Mucosa of descending colon (tissue), 3 donors: ENCODE data around the gene UTS2B. TPM values are rescaled to one million over a fixed set of nuclear protein-coding genes. Genes with fewer than 3 reads are reported as not detected.

Source experiments
- ATAC-seq: fragments of 200-7000 bp; cut with Tn5 transposase; one replicate; pipeline ENCODE4 v1.9.1; 2020; ENCODE audit warnings: mild to moderate bottlenecking, moderate library complexity
- DNase-seq, 3 donors: peaks; one replicate each; pipeline ENCODE4 v3.0.0-alpha.2; 2020
- H3K36me3 ChIP-seq: fragments of 200-600 bp; one replicate; pipeline ENCODE4 v1.8.0; 2021; ENCODE audit warnings: low read depth, mild to moderate bottlenecking
- H3K4me1 ChIP-seq: fragments of 200-600 bp; one replicate; pipeline ENCODE4 v1.8.0; 2021; ENCODE audit warnings: low read depth, mild to moderate bottlenecking
- H3K4me3 ChIP-seq: fragments of 200-600 bp; one replicate; pipeline ENCODE4 v1.8.0; 2021; ENCODE audit warnings: mild to moderate bottlenecking
- H3K9me3 ChIP-seq: fragments of 200-600 bp; one replicate; pipeline ENCODE4 v1.8.0; 2021; ENCODE audit warnings: mild to moderate bottlenecking
- CTCF ChIP-seq: fragments of 200-600 bp; IDR thresholded peaks from one replicate; pipeline ENCODE4 v1.8.0; 2022; ENCODE audit warnings: antibody characterized with exemption, mild to moderate bottlenecking
- intact Hi-C, 2 donors: fragments of 100-400 bp; cut with DNase I in 1 of 2; cut with micrococcal nuclease in 1 of 2; formaldehyde crosslinking; loops; one replicate each; pipeline versions ENCODE4 v1.11.0 to v1.11.1; 2022; cut with DNase I, micrococcal nuclease
- long read RNA-seq, 2 donors: library from polyadenylated mRNA; unstranded; transcript quantifications; one replicate each; pipeline ENCODE4 v2.0.0, GENCODE V29; 2019 to 2021
- total RNA-seq, 3 donors: library from RNA; stranded (reverse); fragmentation: NEBNext Ultra II Directional in 2 of 3; extraction: Animal tissue kit (Norgen Biotek cat#: 25700) in 2 of 3; gene quantifications; one replicate each; pipeline versions ENCODE4 v1.2.1 to v1.2.4, GENCODE V29; 2021 to 2023
- donor health status: DM: no; HTN: no; CAD: no; lungs with moderate emphysema.
- donor health status: DM: no; HTN: no; CAD: no.
- donor health status: DM: no; HTN: yes; CAD: no.

UTS2B gene
- under 1 TPM in 1 of 3 donors, not detected in 2; 0.47 TPM for total RNA-seq
- long read RNA-seq, donor 1, partial matches to known transcripts = 0 of 1 reads
- long read RNA-seq, donor 1, other reads (novel, unspliced or antisense) = 1 of 1 reads
- long read RNA-seq, donor 2 = 0 reads

DNA sequence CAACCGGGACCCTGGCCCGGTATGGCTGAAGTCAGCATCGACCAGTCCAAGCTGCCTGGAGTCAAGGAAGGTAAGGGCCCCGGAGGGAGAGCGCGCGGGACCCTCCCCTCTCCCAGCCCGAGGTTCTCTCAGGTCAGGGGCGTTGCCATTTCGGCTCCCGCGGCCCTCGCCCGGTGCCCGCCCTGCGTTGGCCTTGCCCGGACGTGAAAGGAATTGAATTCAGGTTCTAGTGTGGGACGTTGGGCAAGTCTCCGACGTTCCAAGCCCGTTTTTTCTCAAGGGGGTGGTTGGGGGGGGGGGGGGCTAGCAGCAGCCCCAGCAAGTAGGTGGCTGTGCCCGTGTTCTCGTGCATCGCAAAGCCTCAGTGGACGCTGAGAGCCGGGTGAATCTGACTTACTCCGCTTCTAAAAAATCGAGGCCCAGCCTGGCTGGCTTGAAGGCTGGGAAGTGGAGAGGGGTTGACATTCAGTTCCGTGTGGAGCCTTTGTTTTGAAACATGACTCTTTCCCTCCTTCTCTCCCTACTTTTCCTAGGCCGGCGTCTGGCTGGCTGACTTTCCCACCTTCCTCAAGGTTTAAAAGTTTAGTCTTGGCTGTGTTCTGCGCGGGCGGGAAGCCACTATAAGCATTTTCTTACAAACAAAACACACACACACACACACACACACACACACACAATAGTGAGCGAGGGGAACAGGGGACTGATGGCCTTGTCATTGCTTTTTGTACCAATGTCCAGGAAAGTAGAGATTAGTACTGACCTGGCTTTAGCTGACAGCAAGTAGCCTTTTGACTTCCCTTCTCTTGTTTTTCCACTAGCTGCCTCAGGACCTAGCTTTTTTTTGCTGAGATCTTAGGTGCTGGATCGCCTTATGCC lies at the start of gene UTS2B:
TSS of gene UTS2B (minus strand) at position 873 of the 876 bp plus-strand sequence. CDS start 48,337 bp downstream, outside the sequence.
- no peak for TF ChIP-seq CTCF
- Histone ChIP-seq H3K4me1 (peaks cover 13% of the 10 kb centered on the region), H3K36me3 (no peaks in the 10 kb centered on the region), H3K9me3 (no peaks in the 10 kb centered on the region), H3K4me3 (peak within 1 kb of the TSS; percentile 71)
- DNase-seq (peak; percentile 70 to 75 (median 70)), ATAC-seq (peak; percentile 82)
- intact Hi-C loops = no loop called here

DNA sequence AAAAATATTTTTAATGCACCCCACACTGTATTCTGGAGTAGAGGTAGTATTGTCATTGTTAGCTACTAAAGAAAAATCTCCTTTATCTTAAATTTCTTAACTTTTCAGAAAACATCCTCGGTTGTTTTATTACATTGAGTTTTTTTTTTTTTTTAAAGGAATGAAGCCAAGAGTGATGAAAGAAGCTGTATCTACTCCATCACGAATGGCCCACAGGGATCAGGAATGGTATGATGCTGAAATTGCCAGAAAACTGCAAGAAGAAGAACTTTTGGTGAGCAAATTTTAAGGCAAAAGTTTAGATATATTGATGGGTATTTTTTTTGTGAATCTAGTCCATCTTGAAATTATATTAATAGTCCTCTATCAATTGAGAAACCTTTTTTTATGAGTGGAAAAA lies 49.7 kb upstream of the UTS2B start:
- no peak for TF ChIP-seq CTCF

DNA sequence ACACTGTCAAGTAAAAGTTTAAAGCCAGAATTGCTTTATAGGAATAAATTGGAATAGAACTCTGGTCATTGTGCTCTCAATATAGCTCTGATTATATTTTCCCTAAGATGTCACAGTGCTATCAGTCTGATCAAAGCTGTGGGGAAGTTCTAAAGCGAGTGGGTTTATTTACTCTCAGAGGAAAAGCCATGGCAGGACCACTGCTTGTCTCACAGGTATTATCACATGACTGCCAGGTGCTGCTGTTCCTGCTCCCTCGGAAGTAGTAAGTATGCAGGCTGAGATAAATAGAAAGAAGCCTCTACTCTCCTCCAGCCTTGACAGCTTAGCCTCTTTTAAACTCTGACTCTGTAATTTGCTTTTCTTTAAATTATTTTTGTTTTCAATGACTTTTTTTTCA lies 49.1 kb upstream of the UTS2B start:
- ATAC-seq (no peak), DNase-seq (no peak)
- no peak overlapping the region for H3K4me3 ChIP-seq
- TF ChIP-seq CTCF = no peak
- H3K36me3 ChIP-seq = no peaks in the 10 kb centered on the region
- no peaks in the 10 kb centered on the region for H3K9me3 ChIP-seq
- peaks cover 13% of the 10 kb centered on the region for H3K4me1 ChIP-seq
- intact Hi-C loops = no loop called here

More for the DNA sequence above, 49.7 kb upstream of the UTS2B start:
- intact Hi-C loops = no loop called here
- no peak for ATAC-seq
- Histone ChIP-seq H3K4me3 (no peak overlapping the region), H3K4me1 (peaks cover 13% of the 10 kb centered on the region), H3K36me3 (no peaks in the 10 kb centered on the region), H3K9me3 (no peaks in the 10 kb centered on the region)
- no peak for DNase-seq

GRCh38 chr3:191378142-191378812 lies 48.0 kb upstream of the UTS2B start:
- Histone ChIP-seq H3K9me3 (no peaks in the 10 kb centered on the region), H3K4me1 (peaks cover 13% of the 10 kb centered on the region), H3K36me3 (no peaks in the 10 kb centered on the region), H3K4me3 (no peak overlapping the region)
- intact Hi-C loops = no loop called here
- no peak for TF ChIP-seq CTCF
- DNase-seq (no peak), ATAC-seq (no peak)

- H3K4me3 ChIP-seq = no peak overlapping the region
- ATAC-seq = peak; percentile 92
- intact Hi-C loops = no loop called here
Observed at GRCh38 chr3:191376516-191377141, 46.3 kb upstream of the UTS2B start.

More at GRCh38 chr3:191376516-191377141, 46.3 kb upstream of the UTS2B start:
- no peak for TF ChIP-seq CTCF
- Histone ChIP-seq H3K9me3 (no peaks in the 10 kb centered on the region), H3K36me3 (no peaks in the 10 kb centered on the region), H3K4me1 (peaks cover 13% of the 10 kb centered on the region)
- peak in 1 of 3 donors; percentile 15 for DNase-seq
